WTC11 (cell line): ENCODE measurements around the gene STUM. TPM values are rescaled to one million over a fixed set of nuclear protein-coding genes. Genes with fewer than 3 reads are reported as not detected.

Source experiments
- ATAC-seq: fragments of 200-7000 bp; cut with Tn5 transposase; 2 replicates; pipeline ENCODE4 v1.10.0; 2021; ENCODE audit warnings: mild to moderate bottlenecking, moderate library complexity
- CTCF ChIA-PET: fragments of 300-600 bp; sonication (Branson Sonifier 250); formaldehyde crosslinking; loops from one replicate; lab custom pipeline; 2021; ENCODE audit warnings: antibody characterized with exemption; lab: Charles Lee
- POLR2A ChIA-PET: fragments of 350-600 bp; sonication (Branson Sonifier 250); formaldehyde crosslinking; loops from one replicate; lab custom pipeline; 2021; ENCODE audit warnings: antibody characterized with exemption; lab: Charles Lee
- DNase-seq: peaks from one replicate; pipeline ENCODE4 v3.0.0; 2021; ENCODE audit warnings: low spot score
- H3K27ac Mint-ChIP-seq: 2 replicates; pipeline ENCODE4 v1.8.0; 2021; ENCODE audit warnings: mixed read lengths
- H3K27me3 Mint-ChIP-seq: 2 replicates; pipeline ENCODE4 v1.8.0; 2021; ENCODE audit warnings: low read depth, mild to moderate bottlenecking, moderate library complexity, mixed read lengths
- H3K36me3 Mint-ChIP-seq: 2 replicates; pipeline ENCODE4 v1.8.0; 2021; ENCODE audit warnings: mixed read lengths
- H3K4me1 Mint-ChIP-seq: 2 replicates; pipeline ENCODE4 v1.8.0; 2022; ENCODE audit warnings: mixed read lengths
- H3K4me3 Mint-ChIP-seq: 2 replicates; pipeline ENCODE4 v1.8.0; 2021; ENCODE audit warnings: mild to moderate bottlenecking, moderate library complexity, mixed read lengths
- H3K9me3 Mint-ChIP-seq: 2 replicates; pipeline ENCODE4 v1.8.0; 2021; ENCODE audit warnings: mixed read lengths
- ATF1 ChIP-seq: sonication (generic); formaldehyde crosslinking; IDR thresholded peaks from 2 replicates; pipeline ENCODE4 v1.8.1; 2023; ENCODE audit warnings: mild to moderate bottlenecking, moderate library complexity, missing genetic modification reagents
- CREM ChIP-seq: sonication (generic); formaldehyde crosslinking; IDR thresholded peaks from 2 replicates; pipeline ENCODE4 v1.8.1; 2022; ENCODE audit warnings: mild to moderate bottlenecking, missing genetic modification reagents, moderate library complexity
- CTCF ChIP-seq: fragments of 200-600 bp; IDR thresholded peaks from 2 replicates; pipeline ENCODE4 v1.8.0; 2022; ENCODE audit warnings: antibody characterized with exemption
- E2F1 ChIP-seq: sonication (generic); formaldehyde crosslinking; IDR thresholded peaks from 2 replicates; pipeline ENCODE4 v1.8.0; 2022; ENCODE audit warnings: mild to moderate bottlenecking, missing genetic modification reagents
- ELF4 ChIP-seq: sonication (generic); formaldehyde crosslinking; IDR thresholded peaks from 2 replicates; pipeline ENCODE4 v1.8.1; 2022; ENCODE audit warnings: low read depth, mild to moderate bottlenecking, moderate library complexity, missing genetic modification reagents
- GTF2I ChIP-seq: fragments of 250-450 bp; sonication (Bioruptor Pico); conservative IDR thresholded peaks from 2 replicates; pipeline ENCODE4 v1.4.0; 2021; ENCODE audit warnings: mild to moderate bottlenecking
- IRF2 ChIP-seq: sonication (generic); formaldehyde crosslinking; IDR thresholded peaks from 2 replicates; pipeline ENCODE4 v1.8.0; 2022; ENCODE audit warnings: low read depth, missing genetic modification reagents, borderline replicate concordance
- NFATC4 ChIP-seq: fragments of 250-450 bp; sonication (Bioruptor Pico); IDR thresholded peaks from 2 replicates; pipeline ENCODE4 v1.9.0; 2021; ENCODE audit warnings: mild to moderate bottlenecking
- NFE2L1 ChIP-seq: sonication (generic); formaldehyde crosslinking; IDR thresholded peaks from 2 replicates; pipeline ENCODE4 v1.8.1; 2023; ENCODE audit warnings: missing genetic modification reagents
- NFYB ChIP-seq: sonication (generic); formaldehyde crosslinking; conservative IDR thresholded peaks from 2 replicates; pipeline ENCODE4 v1.8.0; 2022; ENCODE audit warnings: low read depth, missing genetic modification reagents
- PRRX2 ChIP-seq: fragments of 250-450 bp; sonication (Bioruptor Pico); IDR thresholded peaks from 2 replicates; pipeline ENCODE4 v1.8.0; 2021; ENCODE audit warnings: mild to moderate bottlenecking
- ZNF121 ChIP-seq: sonication (generic); formaldehyde crosslinking; IDR thresholded peaks from 2 replicates; pipeline ENCODE4 v1.8.0; 2023; ENCODE audit warnings: missing genetic modification reagents
- ZNF138 ChIP-seq: sonication (generic); formaldehyde crosslinking; conservative IDR thresholded peaks from 2 replicates; pipeline ENCODE4 v1.8.1; 2022; ENCODE audit warnings: mild to moderate bottlenecking, moderate library complexity, missing genetic modification reagents
- ZNF317 ChIP-seq: sonication (generic); formaldehyde crosslinking; IDR thresholded peaks from 2 replicates; pipeline ENCODE4 v1.8.1; 2023; ENCODE audit warnings: low read depth, mild to moderate bottlenecking, moderate library complexity, missing genetic modification reagents, borderline replicate concordance
- ZNF396 ChIP-seq: fragments of 250-450 bp; sonication (Bioruptor Pico); IDR thresholded peaks from 2 replicates; pipeline ENCODE4 v1.8.0; 2021; ENCODE audit warnings: mild to moderate bottlenecking, moderate library complexity, borderline replicate concordance
- ZSCAN18 ChIP-seq: fragments of 250-450 bp; sonication (Bioruptor Pico); IDR thresholded peaks from 2 replicates; pipeline ENCODE4 v2.1.2; 2022; ENCODE audit warnings: mild to moderate bottlenecking, moderate library complexity
- total RNA-seq: library from RNA; stranded (reverse); gene quantifications from 3 replicates; pipeline ENCODE4 v1.2.3, GENCODE V29; 2021
- TF ChIP-seq, protein P1 (sequence below): sonication (generic); formaldehyde crosslinking; IDR thresholded peaks from 2 replicates; pipeline ENCODE4 v1.8.1; 2022; ENCODE audit warnings: mild to moderate bottlenecking, moderate library complexity, missing genetic modification reagents
- TF ChIP-seq, protein P2 (sequence below): sonication (generic); formaldehyde crosslinking; IDR thresholded peaks from 2 replicates; pipeline ENCODE4 v1.8.0; 2023; ENCODE audit warnings: mild to moderate bottlenecking, missing genetic modification reagents
- TF ChIP-seq, protein P3 (sequence below): sonication (generic); formaldehyde crosslinking; IDR thresholded peaks from 2 replicates; pipeline ENCODE4 v1.8.1; 2023; ENCODE audit warnings: mild to moderate bottlenecking, moderate library complexity, missing genetic modification reagents
- TF ChIP-seq, protein P4 (sequence below): sonication (generic); formaldehyde crosslinking; IDR thresholded peaks from 2 replicates; pipeline ENCODE4 v1.8.1; 2022; ENCODE audit warnings: low read depth, missing genetic modification reagents, borderline replicate concordance

Gene STUM
- total RNA-seq, 1 experiment from 2014 or later = 2.5 TPM

DNA sequence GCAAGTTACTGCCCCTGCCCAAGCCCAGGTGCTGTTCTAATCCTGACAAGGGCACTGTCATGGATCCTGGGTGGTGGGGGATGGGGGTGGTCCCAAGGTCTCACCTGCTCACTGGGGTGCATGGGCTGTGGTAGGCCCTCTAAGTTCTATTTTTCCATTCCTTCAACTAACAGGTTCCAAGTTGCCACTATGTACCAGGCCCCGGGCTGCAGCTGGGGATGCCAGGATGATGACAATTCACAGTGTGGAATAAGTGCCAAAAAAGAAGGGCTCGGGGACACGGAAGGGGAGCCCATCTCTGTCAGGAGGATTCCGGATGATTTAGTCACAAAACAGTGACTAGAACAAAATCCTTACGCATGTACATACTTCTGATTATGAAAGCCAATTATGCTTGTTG, 76.0 kb downstream of the STUM start (continued):
- TF ChIP-seq NFATC4 (no peak), ELF4 (CRISPR knock-in tag) (no peak), NFYB (CRISPR knock-in tag) (no peak), E2F1 (CRISPR knock-in tag) (no peak), NFE2L1 (CRISPR knock-in tag) (no peak)
- TF ChIP-seq, protein P1, sequence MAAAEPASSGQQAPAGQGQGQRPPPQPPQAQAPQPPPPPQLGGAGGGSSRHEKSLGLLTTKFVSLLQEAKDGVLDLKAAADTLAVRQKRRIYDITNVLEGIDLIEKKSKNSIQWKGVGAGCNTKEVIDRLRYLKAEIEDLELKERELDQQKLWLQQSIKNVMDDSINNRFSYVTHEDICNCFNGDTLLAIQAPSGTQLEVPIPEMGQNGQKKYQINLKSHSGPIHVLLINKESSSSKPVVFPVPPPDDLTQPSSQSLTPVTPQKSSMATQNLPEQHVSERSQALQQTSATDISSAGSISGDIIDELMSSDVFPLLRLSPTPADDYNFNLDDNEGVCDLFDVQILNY = no peak
- TF ChIP-seq, protein P2, sequence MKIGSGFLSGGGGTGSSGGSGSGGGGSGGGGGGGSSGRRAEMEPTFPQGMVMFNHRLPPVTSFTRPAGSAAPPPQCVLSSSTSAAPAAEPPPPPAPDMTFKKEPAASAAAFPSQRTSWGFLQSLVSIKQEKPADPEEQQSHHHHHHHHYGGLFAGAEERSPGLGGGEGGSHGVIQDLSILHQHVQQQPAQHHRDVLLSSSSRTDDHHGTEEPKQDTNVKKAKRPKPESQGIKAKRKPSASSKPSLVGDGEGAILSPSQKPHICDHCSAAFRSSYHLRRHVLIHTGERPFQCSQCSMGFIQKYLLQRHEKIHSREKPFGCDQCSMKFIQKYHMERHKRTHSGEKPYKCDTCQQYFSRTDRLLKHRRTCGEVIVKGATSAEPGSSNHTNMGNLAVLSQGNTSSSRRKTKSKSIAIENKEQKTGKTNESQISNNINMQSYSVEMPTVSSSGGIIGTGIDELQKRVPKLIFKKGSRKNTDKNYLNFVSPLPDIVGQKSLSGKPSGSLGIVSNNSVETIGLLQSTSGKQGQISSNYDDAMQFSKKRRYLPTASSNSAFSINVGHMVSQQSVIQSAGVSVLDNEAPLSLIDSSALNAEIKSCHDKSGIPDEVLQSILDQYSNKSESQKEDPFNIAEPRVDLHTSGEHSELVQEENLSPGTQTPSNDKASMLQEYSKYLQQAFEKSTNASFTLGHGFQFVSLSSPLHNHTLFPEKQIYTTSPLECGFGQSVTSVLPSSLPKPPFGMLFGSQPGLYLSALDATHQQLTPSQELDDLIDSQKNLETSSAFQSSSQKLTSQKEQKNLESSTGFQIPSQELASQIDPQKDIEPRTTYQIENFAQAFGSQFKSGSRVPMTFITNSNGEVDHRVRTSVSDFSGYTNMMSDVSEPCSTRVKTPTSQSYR (CRISPR knock-in tag) = no peak

GRCh38 chr1:226625326-226625725, 76.8 kb downstream of the STUM start:
- Mint-ChIP-seq H3K27me3 (peaks cover 38% of the 10 kb centered on the region), H3K27ac (no peak overlapping the region), H3K4me3 (no peak overlapping the region), H3K36me3 (peaks cover 5% of the 10 kb centered on the region; the same call in 1 of the 2 replicates), H3K9me3 (peaks cover 5% of the 10 kb centered on the region), H3K4me1 (no peaks in the 10 kb centered on the region)
- DNase-seq (no peak), ATAC-seq (no peak)
- ChIA-PET POLR2A (no interaction called here), CTCF (interaction anchor here (0.7 to 2.0 kb wide), 3 partner anchors 13 to 219 kb away, joined by 3 to 45 read pairs (median 13); no protein-coding TSS in a partner anchor)
- TF ChIP-seq, protein P3, sequence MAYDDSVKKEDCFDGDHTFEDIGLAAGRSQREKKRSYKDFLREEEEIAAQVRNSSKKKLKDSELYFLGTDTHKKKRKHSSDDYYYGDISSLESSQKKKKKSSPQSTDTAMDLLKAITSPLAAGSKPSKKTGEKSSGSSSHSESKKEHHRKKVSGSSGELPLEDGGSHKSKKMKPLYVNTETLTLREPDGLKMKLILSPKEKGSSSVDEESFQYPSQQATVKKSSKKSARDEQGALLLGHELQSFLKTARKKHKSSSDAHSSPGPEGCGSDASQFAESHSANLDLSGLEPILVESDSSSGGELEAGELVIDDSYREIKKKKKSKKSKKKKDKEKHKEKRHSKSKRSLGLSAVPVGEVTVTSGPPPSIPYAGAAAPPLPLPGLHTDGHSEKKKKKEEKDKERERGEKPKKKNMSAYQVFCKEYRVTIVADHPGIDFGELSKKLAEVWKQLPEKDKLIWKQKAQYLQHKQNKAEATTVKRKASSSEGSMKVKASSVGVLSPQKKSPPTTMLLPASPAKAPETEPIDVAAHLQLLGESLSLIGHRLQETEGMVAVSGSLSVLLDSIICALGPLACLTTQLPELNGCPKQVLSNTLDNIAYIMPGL (CRISPR knock-in tag) = no peak
- TF ChIP-seq ZNF138 (no peak), ZNF317 (no peak), NFATC4 (no peak), ATF1 (CRISPR knock-in tag) (no peak), PRRX2 (CRISPR knock-in tag) (no peak)

GRCh38 chr1:226625832-226626576, 77.4 kb downstream of the STUM start:
- H3K27me3 Mint-ChIP-seq = peaks cover 38% of the 10 kb centered on the region
- POLR2A ChIA-PET = interaction anchor here (0.9 kb wide), 1 partner anchor 12 kb away, joined by 3 read pairs; no protein-coding TSS in a partner anchor
- peaks cover 5% of the 10 kb centered on the region for H3K9me3 Mint-ChIP-seq
- CTCF ChIA-PET = interaction anchor here (0.5 to 2.0 kb wide), 99 partner anchors 9 to 559 kb away, joined by 3 to 45 read pairs (median 4); partner anchors contain the start of genes COQ8A, ITPKB, PARP1 and PSEN2
- peaks cover 5% of the 10 kb centered on the region; the same call in 1 of the 2 replicates for H3K36me3 Mint-ChIP-seq
- no peak for ATAC-seq
- no peak overlapping the region for H3K27ac Mint-ChIP-seq
- H3K4me3 Mint-ChIP-seq = no peak overlapping the region
- H3K4me1 Mint-ChIP-seq = no peaks in the 10 kb centered on the region
- no peak for DNase-seq
- TF ChIP-seq GTF2I (CRISPR knock-in tag) (no peak), ZNF121 (no peak), ZNF396 (no peak), CREM (CRISPR knock-in tag) (no peak), ELF4 (CRISPR knock-in tag) (no peak), ZSCAN18 (CRISPR knock-in tag) (no peak), NFE2L1 (CRISPR knock-in tag) (no peak), IRF2 (no peak), CTCF (no peak)
- TF ChIP-seq, protein P4, sequence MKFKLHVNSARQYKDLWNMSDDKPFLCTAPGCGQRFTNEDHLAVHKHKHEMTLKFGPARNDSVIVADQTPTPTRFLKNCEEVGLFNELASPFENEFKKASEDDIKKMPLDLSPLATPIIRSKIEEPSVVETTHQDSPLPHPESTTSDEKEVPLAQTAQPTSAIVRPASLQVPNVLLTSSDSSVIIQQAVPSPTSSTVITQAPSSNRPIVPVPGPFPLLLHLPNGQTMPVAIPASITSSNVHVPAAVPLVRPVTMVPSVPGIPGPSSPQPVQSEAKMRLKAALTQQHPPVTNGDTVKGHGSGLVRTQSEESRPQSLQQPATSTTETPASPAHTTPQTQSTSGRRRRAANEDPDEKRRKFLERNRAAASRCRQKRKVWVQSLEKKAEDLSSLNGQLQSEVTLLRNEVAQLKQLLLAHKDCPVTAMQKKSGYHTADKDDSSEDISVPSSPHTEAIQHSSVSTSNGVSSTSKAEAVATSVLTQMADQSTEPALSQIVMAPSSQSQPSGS (CRISPR knock-in tag) = no peak
- TF ChIP-seq, protein P1 = no peak
